T-cell (primary cell): ENCODE data around the gene DRC7. TPM values are rescaled to one million over a fixed set of nuclear protein-coding genes. Genes with fewer than 3 reads are reported as not detected.

Experiments
- ATAC-seq, 4 experiments: fragments of 200-7000 bp in 3 of 4; fragments of 150-1000 bp in 1 of 4; cut with Tn5 transposase; replicated peaks in 1 of 4; 1 replicate in 3 of 4; 2 replicates in 1 of 4; pipeline ENCODE4 v1.10.0; 2021; ENCODE audit warnings: moderate library complexity in 3 of 4, mild to moderate bottlenecking in 2 of 4, moderate number of reproducible peaks in 1 of 4
- CTCF ChIA-PET, 2 donors: fragments of 300-600 bp; sonication (Branson Sonifier 250); formaldehyde crosslinking; loops; one replicate each; lab custom pipeline; 2022; ENCODE audit warnings: antibody characterized with exemption in 2 of 2; lab: Charles Lee
- POLR2A ChIA-PET, 2 donors: fragments of 300-600 bp; sonication (Branson Sonifier 250); formaldehyde crosslinking; loops; one replicate each; lab custom pipeline; 2022; ENCODE audit warnings: antibody characterized with exemption in 2 of 2; lab: Charles Lee
- DNase-seq, 35 experiments: peaks; one replicate each; pipeline versions ENCODE4 v3.0.0 to v3.0.0-alpha.2; 2013 to 2023
- H3K27ac ChIP-seq: one replicate; pipeline ENCODE4 v1.5.1; 2013; ENCODE audit warnings: low read length
- H3K27me3 ChIP-seq, 2 experiments: replicated peaks in 1 of 2; 1 replicate in 1 of 2; 2 replicates in 1 of 2; pipeline versions ENCODE4 v1.6.1 to v1.7.0; 2013; ENCODE audit warnings: low read length in 1 of 2, mixed read lengths in 1 of 2; ENCODE audit not compliant: control insufficient read depth in 2 of 2, insufficient read depth in 2 of 2; ENCODE audit errors: extremely low read depth in 1 of 2
- H3K36me3 ChIP-seq, 2 donors: 1 replicate in 1 of 2; 2 replicates in 1 of 2; pipeline versions ENCODE4 v1.6.1 to v1.7.0; 2013; ENCODE audit warnings: low read length in 1 of 2; ENCODE audit not compliant: control insufficient read depth in 2 of 2, insufficient read depth in 1 of 2; ENCODE audit errors: extremely low read depth in 1 of 2
- H3K4me1 ChIP-seq, 2 experiments: 1 replicate in 1 of 2; 2 replicates in 1 of 2; pipeline versions ENCODE4 v1.6.1 to v1.7.0; 2013; ENCODE audit warnings: low read length in 2 of 2, mixed read lengths in 1 of 2; ENCODE audit not compliant: insufficient read depth in 2 of 2, control insufficient read depth in 1 of 2; ENCODE audit errors: extremely low read depth in 1 of 2
- H3K4me3 ChIP-seq, 2 donors: 1 replicate in 1 of 2; 2 replicates in 1 of 2; pipeline versions ENCODE4 v1.5.1 to v1.7.0; 2013; ENCODE audit warnings: mild to moderate bottlenecking in 2 of 2, low read length in 1 of 2, moderate library complexity in 1 of 2; ENCODE audit not compliant: control insufficient read depth in 1 of 2; ENCODE audit errors: extremely low read depth in 1 of 2
- H3K9me3 ChIP-seq: 2 replicates; pipeline ENCODE4 v1.7.0; 2013
- H3K27ac Mint-ChIP-seq, 2 donors: one replicate each; pipeline ENCODE4 v1.8.0; 2020 to 2021; ENCODE audit warnings: mild to moderate bottlenecking in 2 of 2, mixed read lengths in 2 of 2
- H3K27me3 Mint-ChIP-seq, 2 donors: one replicate each; pipeline ENCODE4 v1.8.0; 2021 to 2022; ENCODE audit warnings: mixed read lengths in 2 of 2
- H3K36me3 Mint-ChIP-seq: one replicate; pipeline ENCODE4 v1.8.0; 2021; ENCODE audit warnings: mixed read lengths
- H3K4me1 Mint-ChIP-seq, 3 donors: one replicate each; pipeline ENCODE4 v1.8.0; 2020 to 2022; ENCODE audit warnings: mixed read lengths in 3 of 3, mild to moderate bottlenecking in 1 of 3
- H3K4me3 Mint-ChIP-seq, 3 donors: one replicate each; pipeline ENCODE4 v1.8.0; 2020 to 2022; ENCODE audit warnings: mild to moderate bottlenecking in 3 of 3, mixed read lengths in 3 of 3, moderate library complexity in 3 of 3
- H3K9me3 Mint-ChIP-seq, 3 donors: one replicate each; pipeline ENCODE4 v1.8.0; 2020 to 2022; ENCODE audit warnings: mixed read lengths in 3 of 3
- WGBS: methylation state at CpG from one replicate; pipeline ENCODE4 v1.1.5; 2013; ENCODE audit warnings: missing lambda C conversion rate; ENCODE audit not compliant: insufficient coverage; 5-methylcytosine and 5-hydroxymethylcytosine counted together
- total RNA-seq, 35 experiments: library from RNA in 6 of 35; stranded (reverse) in 6 of 35; fragments of 120-200 nt in 1 of 35; gene quantifications; one replicate each; pipeline versions ENCODE4 v1.2.1 to v1.2.4 and lab custom pipeline; 2013 to 2026

DRC7 gene
- total RNA-seq, 5 donors from 2014 or later (not counting 1 experiment from before 2014, with no cell fraction given) = not detected

- WGBS = 60% methylated on average over 15 of the region's 20 CpGs
Measured at GRCh38 chr16:57734308-57734924, 39.8 kb downstream of the DRC7 start.

GRCh38 chr16:57734925-57735754 is 40.5 kb downstream of the DRC7 start:
- no peaks in the 10 kb centered on the region for H3K27me3 Mint-ChIP-seq
- DNase-seq (peak; percentile 92 to 99 (median 97)), ATAC-seq (peak; percentile 90 to 93 (median 90))
- peak overlapping the region; percentile 61 for H3K27ac ChIP-seq
- H3K27ac Mint-ChIP-seq = peak overlapping the region; percentile 96 to 98
- H3K4me1 Mint-ChIP-seq = peaks cover 21 to 34% (median 28%) of the 10 kb centered on the region in 3 donors
- H3K9me3 Mint-ChIP-seq = peaks cover 4 to 11% (median 10%) of the 10 kb centered on the region in 3 donors
- peaks cover 11 to 23% of the 10 kb centered on the region in 2 experiments for H3K4me1 ChIP-seq
- peaks cover 3% of the 10 kb centered on the region for H3K36me3 Mint-ChIP-seq
- H3K4me3 Mint-ChIP-seq = peak overlapping the region; percentile 98 to 99 (median 98)
- no peaks in the 10 kb centered on the region for H3K9me3 ChIP-seq
- CTCF ChIA-PET = interaction anchor here (0.6 to 2.3 kb wide), 11 partner anchors 14 to 1124 kb away, joined by 3 to 10 read pairs (median 5); partner anchors contain the start of genes CFAP20 (in 1 of the 2) and POLR2C (in 1 of the 2)
- H3K27me3 ChIP-seq = no peaks in the 10 kb centered on the region
- peaks cover 3 to 5% of the 10 kb centered on the region in 2 donors for H3K36me3 ChIP-seq
- POLR2A ChIA-PET = interaction anchor here in 1 of 2 donors (0.6 to 1.6 kb wide), 6 partner anchors 9 to 442 kb away, joined by 3 to 13 read pairs (median 4); no protein-coding TSS in a partner anchor
- peak overlapping the region; percentile 85 to 94 for H3K4me3 ChIP-seq
- WGBS = 1% methylated on average over 42 of the region's 45 CpGs

More at GRCh38 chr16:57734308-57734924, 39.8 kb downstream of the DRC7 start:
- Histone ChIP-seq H3K9me3 (no peaks in the 10 kb centered on the region), H3K27me3 (no peaks in the 10 kb centered on the region), H3K4me1 (peaks cover 11 to 23% of the 10 kb centered on the region in 2 experiments), H3K27ac (peak overlapping the region; percentile 61), H3K4me3 (peak overlapping the region; percentile 79 to 85), H3K36me3 (peaks cover 3 to 5% of the 10 kb centered on the region in 2 donors)
- Mint-ChIP-seq H3K4me3 (peak overlapping the region; percentile 98 to 99 (median 98)), H3K27ac (peak overlapping the region; percentile 96 to 98), H3K4me1 (peaks cover 21 to 34% (median 28%) of the 10 kb centered on the region in 3 donors), H3K36me3 (peaks cover 3% of the 10 kb centered on the region), H3K9me3 (peaks cover 4 to 11% (median 10%) of the 10 kb centered on the region in 3 donors), H3K27me3 (no peaks in the 10 kb centered on the region)
- CTCF ChIA-PET = interaction anchor here (0.6 to 1.2 kb wide), 4 partner anchors 13 to 1123 kb away, joined by 4 to 7 read pairs (median 5); no protein-coding TSS in a partner anchor
- DNase-seq = no peak
- no peak for ATAC-seq
- POLR2A ChIA-PET = interaction anchor here in 1 of 2 donors (1.1 kb wide), 1 partner anchor 437 kb away, joined by 13 read pairs; no protein-coding TSS in a partner anchor

- peak within 1 kb of the TSS; percentile 96 to 98 for H3K27ac Mint-ChIP-seq
- ChIA-PET CTCF (interaction anchor here (0.7 to 2.3 kb wide), 14 partner anchors 21 to 1034 kb away, joined by 3 to 10 read pairs (median 4); partner anchors contain the start of genes CFAP20 (in 1 of the 2) and POLR2C (in 1 of the 2)), POLR2A (interaction anchor here (0.6 to 1.6 kb wide), 7 partner anchors 8 to 443 kb away, joined by 3 to 13 read pairs (median 3); no protein-coding TSS in a partner anchor)
- H3K4me3 Mint-ChIP-seq = peak within 1 kb of the TSS; percentile 98 to 99 (median 98)
- 1% methylated on average over 34 of the region's 35 CpGs for WGBS
- peaks cover 3 to 5% of the 10 kb centered on the region in 2 donors for H3K36me3 ChIP-seq
- peak within 1 kb of the TSS; percentile 61 for H3K27ac ChIP-seq
- H3K9me3 ChIP-seq = no peaks in the 10 kb centered on the region
- H3K9me3 Mint-ChIP-seq = peaks cover 4 to 11% (median 10%) of the 10 kb centered on the region in 3 donors
- no peak for DNase-seq
- peaks cover 3% of the 10 kb centered on the region for H3K36me3 Mint-ChIP-seq
- peak within 1 kb of the TSS; percentile 85 to 94 for H3K4me3 ChIP-seq
- peak in 1 of 4 experiments; percentile 17 for ATAC-seq
- H3K27me3 ChIP-seq = no peaks in the 10 kb centered on the region
- peaks cover 21 to 34% (median 28%) of the 10 kb centered on the region in 3 donors for H3K4me1 Mint-ChIP-seq
- H3K4me1 ChIP-seq = peaks cover 11 to 23% of the 10 kb centered on the region in 2 experiments
- H3K27me3 Mint-ChIP-seq = no peaks in the 10 kb centered on the region
Measured at GRCh38 chr16:57735755-57736418, 41.3 kb downstream of the DRC7 start, which contains the start of gene KATNB1. Gene KATNB1, plus strand, starts transcription at chr16:57735770. Its CDS starts 1,474 bp downstream, at chr16:57737244.

- no peaks in the 10 kb centered on the region for H3K9me3 ChIP-seq
- peak overlapping the region; percentile 98 to 99 (median 98) for H3K4me3 Mint-ChIP-seq
- H3K36me3 ChIP-seq = peaks cover 6 to 8% of the 10 kb centered on the region in 2 donors
- H3K9me3 Mint-ChIP-seq = peaks cover 4 to 11% (median 7%) of the 10 kb centered on the region in 3 donors
- peaks cover 3% of the 10 kb centered on the region for H3K36me3 Mint-ChIP-seq
- H3K27me3 ChIP-seq = no peaks in the 10 kb centered on the region
- ATAC-seq (no peak), DNase-seq (peak in 32 of 35 experiments; percentile 13 to 73 (median 38))
- H3K27me3 Mint-ChIP-seq = no peaks in the 10 kb centered on the region
- peak overlapping the region; percentile 96 to 98 for H3K27ac Mint-ChIP-seq
- peaks cover 11 to 23% of the 10 kb centered on the region in 2 experiments for H3K4me1 ChIP-seq
- H3K4me3 ChIP-seq = peak overlapping the region; percentile 77 to 94
- 7% methylated on average over 13 of the region's 23 CpGs for WGBS
- CTCF ChIA-PET = interaction anchor here (0.6 to 2.3 kb wide), 12 partner anchors 20 to 1035 kb away, joined by 3 to 10 read pairs (median 4); partner anchors contain the start of genes CFAP20 (in 1 of the 2) and POLR2C (in 1 of the 2)
- peaks cover 21 to 34% (median 28%) of the 10 kb centered on the region in 3 donors for H3K4me1 Mint-ChIP-seq
- H3K27ac ChIP-seq = peak overlapping the region; percentile 52
- POLR2A ChIA-PET = interaction anchor here (0.6 to 1.6 kb wide), 4 partner anchors 8 to 496 kb away, joined by 3 to 4 read pairs (median 3); no protein-coding TSS in a partner anchor
Measured at GRCh38 chr16:57736419-57737351, 42.1 kb downstream of the DRC7 start.

- CTCF ChIA-PET = interaction anchor here in 1 of 2 donors (1.0 kb wide), 1 partner anchor 91 kb away, joined by 4 read pairs; no protein-coding TSS in a partner anchor
- Mint-ChIP-seq H3K4me1 (peaks cover 21 to 30% (median 24%) of the 10 kb centered on the region in 3 donors), H3K36me3 (peaks cover 12% of the 10 kb centered on the region), H3K27ac (no peak overlapping the region), H3K9me3 (no peaks in the 10 kb centered on the region), H3K27me3 (no peaks in the 10 kb centered on the region), H3K4me3 (no peak overlapping the region)
- POLR2A ChIA-PET = no interaction called here
- 90% methylated on average over 6 of the region's 7 CpGs for WGBS
- no peak overlapping the region for H3K27ac ChIP-seq
- peaks cover 6 to 22% of the 10 kb centered on the region in 2 donors for H3K36me3 ChIP-seq
- H3K9me3 ChIP-seq = no peaks in the 10 kb centered on the region
- no peak overlapping the region for H3K4me3 ChIP-seq
- H3K4me1 ChIP-seq = peaks cover 11 to 23% of the 10 kb centered on the region in 2 experiments
- DNase-seq (no peak), ATAC-seq (no peak)
- H3K27me3 ChIP-seq = no peaks in the 10 kb centered on the region
Measured at GRCh38 chr16:57738844-57739243, 44.2 kb downstream of the DRC7 start.
